ENCODE data around the gene ALCAM. TPM values are rescaled to one million over a fixed set of nuclear protein-coding genes. Genes with fewer than 3 reads are reported as not detected.

Gene ALCAM
- polyA plus RNA-seq, 3 donors: 7.1 to 8.0 (median 7.9) TPM

DNA sequence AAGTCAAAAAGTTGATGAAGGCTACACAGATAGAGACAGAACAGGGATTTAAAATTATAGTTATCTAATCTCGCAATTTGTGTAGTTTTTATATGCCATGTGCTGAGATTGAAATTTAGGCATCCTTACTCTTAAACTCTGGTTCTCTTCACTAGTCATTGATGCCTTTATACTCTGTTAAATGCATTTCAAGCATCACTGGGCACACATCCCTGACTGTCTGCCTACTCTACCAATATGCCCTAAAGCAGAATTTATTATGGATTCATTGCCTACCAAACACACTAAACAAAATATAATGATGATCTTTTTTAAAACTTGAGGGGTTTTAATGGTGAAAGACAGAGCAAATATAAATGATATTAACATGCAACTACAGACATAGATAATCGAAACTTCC is 10.3 kb upstream of the ALCAM start:
- H3K27me3 Mint-ChIP-seq (ENCODE audit: low read depth in 3 of 3): peaks cover 0 to 10% (median 7%) of the 10 kb centered on the region in 3 donors
- WGBS (ENCODE audit: insufficient coverage): no CpG with 5 or more reads among the region's 2 CpGs
- H3K4me3 Mint-ChIP-seq: no peak overlapping the region
- peaks cover 0 to 6% of the 10 kb centered on the region in 2 donors for H3K36me3 Mint-ChIP-seq
- TF ChIP-seq, protein P1, sequence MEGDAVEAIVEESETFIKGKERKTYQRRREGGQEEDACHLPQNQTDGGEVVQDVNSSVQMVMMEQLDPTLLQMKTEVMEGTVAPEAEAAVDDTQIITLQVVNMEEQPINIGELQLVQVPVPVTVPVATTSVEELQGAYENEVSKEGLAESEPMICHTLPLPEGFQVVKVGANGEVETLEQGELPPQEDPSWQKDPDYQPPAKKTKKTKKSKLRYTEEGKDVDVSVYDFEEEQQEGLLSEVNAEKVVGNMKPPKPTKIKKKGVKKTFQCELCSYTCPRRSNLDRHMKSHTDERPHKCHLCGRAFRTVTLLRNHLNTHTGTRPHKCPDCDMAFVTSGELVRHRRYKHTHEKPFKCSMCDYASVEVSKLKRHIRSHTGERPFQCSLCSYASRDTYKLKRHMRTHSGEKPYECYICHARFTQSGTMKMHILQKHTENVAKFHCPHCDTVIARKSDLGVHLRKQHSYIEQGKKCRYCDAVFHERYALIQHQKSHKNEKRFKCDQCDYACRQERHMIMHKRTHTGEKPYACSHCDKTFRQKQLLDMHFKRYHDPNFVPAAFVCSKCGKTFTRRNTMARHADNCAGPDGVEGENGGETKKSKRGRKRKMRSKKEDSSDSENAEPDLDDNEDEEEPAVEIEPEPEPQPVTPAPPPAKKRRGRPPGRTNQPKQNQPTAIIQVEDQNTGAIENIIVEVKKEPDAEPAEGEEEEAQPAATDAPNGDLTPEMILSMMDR (IDR thresholded peaks at IDR 0.05): no peak
- H3K27ac Mint-ChIP-seq: no peak overlapping the region
- no peaks in the 10 kb centered on the region for H3K9me3 Mint-ChIP-seq
- H3K4me1 Mint-ChIP-seq: peaks cover 72% of the 10 kb centered on the region
- intact Hi-C loops (cut with micrococcal nuclease): no loop called here
- Histone ChIP-seq H3K4me3 (replicated peaks in 1 of 3; ENCODE audit: low read depth in 2 of 3, low read length in 3 of 3) (no peak overlapping the region), H3K27me3 (ENCODE audit: control insufficient read depth in 2 of 2, insufficient read depth in 2 of 2, low read length in 2 of 2) (peaks cover 0 to 2% of the 10 kb centered on the region in 2 donors), H3K4me1 (ENCODE audit: control insufficient read depth in 1 of 2, insufficient read depth in 2 of 2, low read length in 2 of 2) (peaks cover 42 to 63% of the 10 kb centered on the region in 2 donors), H2AFZ (ENCODE audit: insufficient read depth, low read depth, low read length, poor library complexity, severe bottlenecking) (no peak overlapping the region), H3K27ac (ENCODE audit: low read depth in 1 of 2, low read length in 2 of 2) (no peak overlapping the region), H3K9ac (ENCODE audit: insufficient read depth, low read length, poor library complexity, severe bottlenecking) (no peak overlapping the region), H3K79me2 (ENCODE audit: insufficient read depth, low read length) (no peaks in the 10 kb centered on the region), H4K20me1 (ENCODE audit: insufficient read depth, low read length) (no peaks in the 10 kb centered on the region), H3K36me3 (replicated peaks in 1 of 2; ENCODE audit: control insufficient read depth in 1 of 2, insufficient read depth in 2 of 2, low read length in 2 of 2) (no peaks in the 10 kb centered on the region), H3K9me3 (replicated peaks in 1 of 2; ENCODE audit: control insufficient read depth in 1 of 2, insufficient read depth in 1 of 2, low read length in 2 of 2) (no peaks in the 10 kb centered on the region), H3K4me2 (replicated peaks; ENCODE audit: extremely low read depth, low read length, poor library complexity, severe bottlenecking) (no peak overlapping the region)
- DNase-seq: no peak

GRCh38 chr3:105356988-105357387 is 9.7 kb upstream of the ALCAM start:
- Histone ChIP-seq H3K9me3 (replicated peaks in 1 of 2; ENCODE audit: control insufficient read depth in 1 of 2, insufficient read depth in 1 of 2, low read length in 2 of 2) (no peaks in the 10 kb centered on the region), H3K4me1 (ENCODE audit: control insufficient read depth in 1 of 2, insufficient read depth in 2 of 2, low read length in 2 of 2) (peaks cover 40 to 60% of the 10 kb centered on the region in 2 donors), H2AFZ (ENCODE audit: insufficient read depth, low read depth, low read length, poor library complexity, severe bottlenecking) (no peak overlapping the region), H3K9ac (ENCODE audit: insufficient read depth, low read length, poor library complexity, severe bottlenecking) (no peak overlapping the region), H3K36me3 (replicated peaks in 1 of 2; ENCODE audit: control insufficient read depth in 1 of 2, insufficient read depth in 2 of 2, low read length in 2 of 2) (no peaks in the 10 kb centered on the region), H3K27ac (ENCODE audit: low read depth in 1 of 2, low read length in 2 of 2) (no peak overlapping the region), H3K4me3 (replicated peaks in 1 of 3; ENCODE audit: low read depth in 2 of 3, low read length in 3 of 3) (no peak overlapping the region), H3K27me3 (ENCODE audit: control insufficient read depth in 2 of 2, insufficient read depth in 2 of 2, low read length in 2 of 2) (peaks cover 0 to 2% of the 10 kb centered on the region in 2 donors), H3K4me2 (replicated peaks; ENCODE audit: extremely low read depth, low read length, poor library complexity, severe bottlenecking) (no peak overlapping the region), H4K20me1 (ENCODE audit: insufficient read depth, low read length) (no peaks in the 10 kb centered on the region), H3K79me2 (ENCODE audit: insufficient read depth, low read length) (no peaks in the 10 kb centered on the region)
- Mint-ChIP-seq H3K27me3 (ENCODE audit: low read depth in 3 of 3) (peaks cover 0 to 10% (median 7%) of the 10 kb centered on the region in 3 donors), H3K27ac (no peak overlapping the region), H3K4me3 (no peak overlapping the region), H3K4me1 (peaks cover 68% of the 10 kb centered on the region), H3K36me3 (peaks cover 0 to 6% of the 10 kb centered on the region in 2 donors), H3K9me3 (no peaks in the 10 kb centered on the region)
- intact Hi-C loops (cut with micrococcal nuclease): no loop called here
- TF ChIP-seq, protein P1 (IDR thresholded peaks at IDR 0.05): no peak
- DNase-seq: no peak
- 80% methylated on average over 1 of the region's 1 CpG for WGBS (ENCODE audit: insufficient coverage)

Data from CD14-positive monocyte (primary cell).